Esophagus muscularis mucosa (tissue), 4 donors: ENCODE data around the gene LDAF1.

Experiments
- EP300 ChIP-seq: sonication (generic); formaldehyde crosslinking; IDR thresholded peaks from one replicate; pipeline ENCODE4 v1.6.1; 2017; ENCODE audit warnings: antibody characterized with exemption
- POLR2A ChIP-seq: fragments of 450-650 bp; IDR thresholded peaks from one replicate; pipeline ENCODE4 v1.6.1; 2017; ENCODE audit warnings: antibody characterized with exemption, moderate library complexity, mild to moderate bottlenecking, low read depth
- POLR2AphosphoS5 ChIP-seq, 2 donors: sonication (generic); formaldehyde crosslinking; IDR thresholded peaks; one replicate each; pipeline ENCODE4 v1.6.1; 2017; ENCODE audit warnings: antibody characterized with exemption in 2 of 2
- TF ChIP-seq, protein P1 (sequence below), 3 experiments: fragments of 200-600 bp in 2 of 3; fragments of 450-650 bp in 1 of 3; sonication (generic) in 2 of 3; IDR thresholded peaks; one replicate each; pipeline ENCODE4 v1.5.1; 2017 to 2019; ENCODE audit warnings: antibody characterized with exemption in 3 of 3, mild to moderate bottlenecking in 2 of 3, moderate library complexity in 1 of 3

GRCh38 chr16:21126518-21126917 lies 32.0 kb upstream of the LDAF1 start:
- TF ChIP-seq, protein P1, sequence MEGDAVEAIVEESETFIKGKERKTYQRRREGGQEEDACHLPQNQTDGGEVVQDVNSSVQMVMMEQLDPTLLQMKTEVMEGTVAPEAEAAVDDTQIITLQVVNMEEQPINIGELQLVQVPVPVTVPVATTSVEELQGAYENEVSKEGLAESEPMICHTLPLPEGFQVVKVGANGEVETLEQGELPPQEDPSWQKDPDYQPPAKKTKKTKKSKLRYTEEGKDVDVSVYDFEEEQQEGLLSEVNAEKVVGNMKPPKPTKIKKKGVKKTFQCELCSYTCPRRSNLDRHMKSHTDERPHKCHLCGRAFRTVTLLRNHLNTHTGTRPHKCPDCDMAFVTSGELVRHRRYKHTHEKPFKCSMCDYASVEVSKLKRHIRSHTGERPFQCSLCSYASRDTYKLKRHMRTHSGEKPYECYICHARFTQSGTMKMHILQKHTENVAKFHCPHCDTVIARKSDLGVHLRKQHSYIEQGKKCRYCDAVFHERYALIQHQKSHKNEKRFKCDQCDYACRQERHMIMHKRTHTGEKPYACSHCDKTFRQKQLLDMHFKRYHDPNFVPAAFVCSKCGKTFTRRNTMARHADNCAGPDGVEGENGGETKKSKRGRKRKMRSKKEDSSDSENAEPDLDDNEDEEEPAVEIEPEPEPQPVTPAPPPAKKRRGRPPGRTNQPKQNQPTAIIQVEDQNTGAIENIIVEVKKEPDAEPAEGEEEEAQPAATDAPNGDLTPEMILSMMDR (IDR thresholded peaks at IDR 0.05) = no peak
- no peak for TF ChIP-seq POLR2A
- TF ChIP-seq POLR2AphosphoS5 (IDR thresholded peaks at IDR 0.05) = no peak
- no peak for TF ChIP-seq EP300
